Measurements from ENCODE around the gene SARDH. TPM values are rescaled to one million over a fixed set of nuclear protein-coding genes. Genes with fewer than 3 reads are reported as not detected.

The SARDH gene
- total RNA-seq, 4 donors from 2014 or later = 0.62 to 2.3 (median 1.2) TPM; not detected in 1

DNA sequence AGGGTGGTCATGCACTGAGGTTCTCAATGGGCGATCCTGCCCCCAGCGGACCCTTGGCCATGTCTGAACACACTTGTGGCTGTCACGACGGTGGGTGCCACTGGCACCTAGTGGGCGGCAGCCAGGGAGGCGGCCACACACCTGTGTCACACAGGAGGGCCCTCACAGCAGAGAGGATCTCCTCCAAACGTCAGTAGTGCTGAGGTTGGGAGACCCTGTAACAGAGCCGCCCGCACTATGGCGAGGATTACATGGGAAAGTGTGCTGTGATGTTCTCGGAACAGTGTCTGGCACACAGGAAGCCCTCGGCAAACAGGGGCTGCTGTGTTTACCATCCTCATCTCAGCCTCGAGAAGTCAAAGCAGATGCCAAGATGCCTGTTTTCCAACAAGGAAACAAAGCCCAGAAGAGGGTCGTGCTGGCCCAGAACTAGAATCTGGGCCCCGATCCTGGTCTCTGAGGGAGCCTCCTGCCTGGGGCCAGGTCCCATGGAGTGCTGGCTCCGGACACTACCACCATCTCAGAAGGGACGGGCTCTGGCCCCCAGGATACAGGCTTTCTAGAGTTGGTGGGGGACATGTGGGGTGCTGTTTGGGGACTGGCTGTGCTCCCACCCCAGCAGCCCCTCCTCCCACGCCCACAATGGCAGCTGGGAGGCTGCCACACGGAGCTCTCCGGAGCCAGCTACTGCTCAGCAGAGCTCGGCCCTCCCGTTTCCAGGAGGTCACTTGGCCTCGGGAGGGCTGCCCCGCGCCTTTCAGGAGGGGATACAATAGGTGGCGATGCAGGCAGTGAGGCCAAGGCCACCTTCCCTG is 53.8 kb downstream of the SARDH start:
- no peaks in the 10 kb centered on the region for H3K27me3 ChIP-seq
- no peak overlapping the region for H3K4me3 ChIP-seq
- ATAC-seq = peak; percentile 8
- H3K4me1 ChIP-seq = peaks cover 0 to 36% (median 0%) of the 10 kb centered on the region in 3 donors
- no peaks in the 10 kb centered on the region for H3K9me3 ChIP-seq
- H3K27ac ChIP-seq = peak overlapping the region in 3 of 4 donors; percentile 24 to 51 (median 40)
- WGBS, 2 donors (ENCODE audit: low coverage in 1 of 2) = no CpG with 5 or more reads among the region's 26 CpGs
- TF ChIP-seq CTCF (IDR thresholded peaks at IDR 0.05) = no peak
- no peak for TF ChIP-seq POLR2AphosphoS5 (IDR thresholded peaks at IDR 0.05)
- TF ChIP-seq POLR2A (IDR thresholded peaks at IDR 0.05) = no peak
- no peak for TF ChIP-seq EP300 (IDR thresholded peaks at IDR 0.05)
- no peaks in the 10 kb centered on the region for H3K36me3 ChIP-seq

DNA sequence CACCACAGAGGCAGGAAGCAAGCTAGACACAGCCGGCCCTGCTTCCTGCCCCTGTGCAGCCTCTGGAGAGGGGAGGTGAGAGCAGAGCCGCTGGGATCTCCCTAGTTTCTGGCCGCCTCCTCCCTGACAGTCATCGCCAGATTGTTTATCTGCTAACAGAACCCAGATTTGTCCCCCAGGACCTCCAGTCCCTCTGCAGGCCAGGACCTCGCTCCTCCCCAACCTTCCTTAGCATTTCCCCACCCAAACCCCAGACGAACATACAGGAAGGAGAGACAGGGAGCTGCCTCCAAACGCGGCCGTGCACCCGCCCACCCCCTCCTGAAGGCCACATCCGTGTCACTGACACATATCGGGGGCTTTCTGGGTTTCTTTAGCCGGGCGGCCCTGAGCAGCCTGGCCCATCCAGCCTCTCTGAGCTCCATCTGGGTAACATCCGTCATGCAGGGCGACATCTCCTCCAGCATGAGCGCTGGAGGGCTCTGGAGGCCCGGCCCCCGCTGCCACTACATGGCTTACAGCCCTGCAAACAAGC is 54.5 kb downstream of the SARDH start:
- Histone ChIP-seq H3K9me3 (no peaks in the 10 kb centered on the region), H3K4me1 (peaks cover 0 to 41% (median 0%) of the 10 kb centered on the region in 3 donors), H3K4me3 (no peak overlapping the region), H3K36me3 (no peaks in the 10 kb centered on the region), H3K27ac (peak overlapping the region in 3 of 4 donors; percentile 24 to 51 (median 40)), H3K27me3 (no peaks in the 10 kb centered on the region)
- TF ChIP-seq POLR2AphosphoS5 (IDR thresholded peaks at IDR 0.05) (no peak), EP300 (IDR thresholded peaks at IDR 0.05) (no peak), CTCF (IDR thresholded peaks at IDR 0.05) (no peak), POLR2A (IDR thresholded peaks at IDR 0.05) (no peak)
- peak; percentile 14 for ATAC-seq
- WGBS, 2 donors (ENCODE audit: low coverage in 1 of 2) = 27 to 70% methylated on average over 6 to 14 of the region's 19 CpGs

- Histone ChIP-seq H3K4me3 (no peak overlapping the region), H3K27me3 (no peaks in the 10 kb centered on the region), H3K4me1 (peaks cover 0 to 41% (median 0%) of the 10 kb centered on the region in 3 donors), H3K36me3 (no peaks in the 10 kb centered on the region), H3K9me3 (no peaks in the 10 kb centered on the region), H3K27ac (peak overlapping the region in 2 of 4 donors; percentile 14 to 40)
- WGBS, 2 donors (ENCODE audit: low coverage in 1 of 2) = no CpG with 5 or more reads among the region's 20 CpGs
- TF ChIP-seq EP300 (IDR thresholded peaks at IDR 0.05) (no peak), POLR2AphosphoS5 (IDR thresholded peaks at IDR 0.05) (no peak), POLR2A (IDR thresholded peaks at IDR 0.05) (no peak), CTCF (IDR thresholded peaks at IDR 0.05) (no peak)
- ATAC-seq = no peak
These were observed 55.1 kb downstream of the SARDH start for GRCh38 chr9:133682818-133683585.

GRCh38 chr9:133681658-133682306 is 56.4 kb downstream of the SARDH start:
- Histone ChIP-seq H3K4me3 (no peak overlapping the region), H3K4me1 (peaks cover 0 to 41% (median 0%) of the 10 kb centered on the region in 3 donors), H3K36me3 (no peaks in the 10 kb centered on the region), H3K27ac (no peak overlapping the region), H3K27me3 (no peaks in the 10 kb centered on the region), H3K9me3 (no peaks in the 10 kb centered on the region)
- 77 to 96% methylated on average over 2 to 8 of the region's 35 CpGs for WGBS, 2 donors (ENCODE audit: low coverage in 1 of 2)
- no peak for ATAC-seq
- TF ChIP-seq POLR2A (IDR thresholded peaks at IDR 0.05) (no peak), CTCF (IDR thresholded peaks at IDR 0.05) (no peak), POLR2AphosphoS5 (IDR thresholded peaks at IDR 0.05) (no peak), EP300 (IDR thresholded peaks at IDR 0.05) (no peak)
